GM12878 (cell line): Measurements from ENCODE around the gene TMEM82. TPM values are rescaled to one million over a fixed set of nuclear protein-coding genes. Genes with fewer than 3 reads are reported as not detected.

Experiments
- ATAC-seq: fragments of 200-7000 bp; cut with Tn5 transposase; 3 replicates; pipeline ENCODE4 v1.9.1; 2020; ENCODE audit warnings: mild to moderate bottlenecking, moderate library complexity
- BruUV-seq: library from RNA; stranded (reverse); fragments of 400-500 nt; replicated peaks from 2 replicates; lab custom pipeline; 2021; lab: Mats Ljungman, UMichigan
- CTCF ChIA-PET: fragments of 300-600 bp; sonication (Branson Sonifier 250); formaldehyde crosslinking; extraction: SDS; loops from one replicate; lab custom pipeline; 2021; ENCODE audit warnings: inconsistent platforms; lab: Yijun Ruan, JAX
- POLR2A ChIA-PET: fragments of 350-600 bp; formaldehyde crosslinking; extraction: SDS; loops from one replicate; lab custom pipeline; 2021; ENCODE audit warnings: inconsistent platforms; lab: Charles Lee
- RAD21 ChIA-PET: fragments of 300-600 bp; sonication (Branson Sonifier 250); formaldehyde crosslinking; loops from one replicate; lab custom pipeline; 2023; ENCODE audit warnings: antibody characterized with exemption; ENCODE audit not compliant: unreplicated experiment; lab: Charles Lee
- SMC1A ChIA-PET: fragments of 300-600 bp; sonication (Branson Sonifier 250); formaldehyde crosslinking; loops from one replicate; lab custom pipeline; 2023; ENCODE audit not compliant: unreplicated experiment, uncharacterized antibody; lab: Charles Lee
- DNase-seq: peaks from one replicate; pipeline ENCODE4 v3.0.0-alpha.2; 2011; ENCODE audit warnings: low read depth, low spot score
- FAIRE-seq: peaks from 3 replicates; lab custom pipeline; 2011; peaks lifted over from hg19 to GRCh38; lab: Jason Lieb, UNC
- H2AFZ ChIP-seq: 2 replicates; pipeline ENCODE4 v1.6.0; 2011; ENCODE audit warnings: low read depth, low read length, control low read depth; ENCODE audit not compliant: control insufficient read depth
- H3K27ac ChIP-seq: 2 replicates; pipeline ENCODE4 v1.5.1; 2011; ENCODE audit warnings: control low read depth; ENCODE audit not compliant: control insufficient read depth, insufficient read depth
- H3K27me3 ChIP-seq, 2 experiments: replicated peaks in 1 of 2; 2 replicates each; pipeline versions ENCODE4 v1.6.0 to v1.6.1; 2011; ENCODE audit warnings: low read length in 1 of 2; ENCODE audit not compliant: control insufficient read depth in 2 of 2, insufficient read depth in 2 of 2
- H3K36me3 ChIP-seq, 2 experiments: 2 replicates each; pipeline ENCODE4 v1.5.1; 2011; ENCODE audit warnings: low read length in 1 of 2; ENCODE audit not compliant: control insufficient read depth in 2 of 2, insufficient read depth in 2 of 2
- H3K4me1 ChIP-seq: 2 replicates; pipeline ENCODE4 v1.6.1; 2011; ENCODE audit warnings: mild to moderate bottlenecking, low read length, moderate library complexity, mixed read lengths; ENCODE audit not compliant: control insufficient read depth, insufficient read depth
- H3K4me2 ChIP-seq: 2 replicates; pipeline ENCODE4 v1.6.0; 2011; ENCODE audit warnings: control low read depth; ENCODE audit not compliant: control insufficient read depth, insufficient read depth
- H3K4me3 ChIP-seq: fragments of 200-600 bp; sonication (generic); 2 replicates; pipeline ENCODE4 v1.5.1; 2016
- H3K79me2 ChIP-seq: 2 replicates; pipeline ENCODE4 v1.6.0; 2011; ENCODE audit warnings: low read length; ENCODE audit not compliant: control insufficient read depth, insufficient read depth
- H3K9ac ChIP-seq: 2 replicates; pipeline ENCODE4 v1.8.0; 2011; ENCODE audit warnings: low read length, control low read depth, mixed read lengths; ENCODE audit not compliant: control insufficient read depth, insufficient read depth
- H3K9me3 ChIP-seq: replicated peaks from 3 replicates; pipeline ENCODE4 v1.5.1; 2011; ENCODE audit warnings: mild to moderate bottlenecking, low read length; ENCODE audit not compliant: control insufficient read depth, insufficient read depth
- H4K20me1 ChIP-seq: 2 replicates; pipeline ENCODE4 v1.6.0; 2011; ENCODE audit not compliant: control insufficient read depth, insufficient read depth
- BACH1 ChIP-seq: fragments of 450-650 bp; IDR thresholded peaks from 2 replicates; pipeline ENCODE4 v1.6.1; 2017; ENCODE audit warnings: mild to moderate bottlenecking, borderline replicate concordance
- E2F8 ChIP-seq: fragments of 450-650 bp; IDR thresholded peaks from 2 replicates; pipeline ENCODE4 v1.6.1; 2018; ENCODE audit warnings: mild to moderate bottlenecking, low read depth, moderate library complexity; ENCODE audit not compliant: partially characterized antibody
- KAT2A ChIP-seq: conservative IDR thresholded peaks from 2 replicates; pipeline ENCODE4 v1.6.1; 2011; ENCODE audit warnings: low read depth, low read length; ENCODE audit not compliant: control insufficient read depth
- MAX ChIP-seq: IDR thresholded peaks from 2 replicates; pipeline ENCODE4 v1.6.1; 2012; ENCODE audit warnings: low read depth, low read length, improper control_type of control experiment
- NFIC ChIP-seq: IDR thresholded peaks from 2 replicates; pipeline ENCODE4 v1.6.1; 2012; ENCODE audit warnings: low read depth, mild to moderate bottlenecking, inconsistent platforms, low read length, moderate library complexity
- RAD21 ChIP-seq: IDR thresholded peaks from 2 replicates; pipeline ENCODE4 v1.6.1; 2011; ENCODE audit warnings: mild to moderate bottlenecking, low read depth, low read length, moderate library complexity; ENCODE audit not compliant: insufficient read depth
- SMC3 ChIP-seq: IDR thresholded peaks from 2 replicates; pipeline ENCODE4 v1.6.1; 2011; ENCODE audit warnings: low read length, improper control_type of control experiment, borderline replicate concordance
- SPI1 ChIP-seq: IDR thresholded peaks from 2 replicates; pipeline ENCODE4 v1.6.1; 2011; ENCODE audit warnings: low read depth, mild to moderate bottlenecking, low read length, moderate library complexity, borderline replicate concordance; ENCODE audit not compliant: insufficient read depth
- TARDBP ChIP-seq: IDR thresholded peaks from 2 replicates; pipeline ENCODE4 v1.6.1; 2016; ENCODE audit warnings: borderline replicate concordance
- YBX1 ChIP-seq: fragments of 450-650 bp; IDR thresholded peaks from 2 replicates; pipeline ENCODE4 v1.6.1; 2016; ENCODE audit warnings: antibody characterized with exemption
- ZBTB33 ChIP-seq: fragments of 450-650 bp; IDR thresholded peaks from 2 replicates; pipeline ENCODE4 v1.6.1; 2017; ENCODE audit warnings: mild to moderate bottlenecking
- ZNF207 ChIP-seq: fragments of 450-650 bp; IDR thresholded peaks from 2 replicates; pipeline ENCODE4 v1.6.1; 2014; ENCODE audit warnings: antibody characterized with exemption, mild to moderate bottlenecking, borderline replicate concordance
- WGBS: methylation state at CpG from one replicate; pipeline ENCODE4 v1.1.6; 2016; ENCODE audit warnings: low lambda C conversion rate; ENCODE audit not compliant: insufficient replicate concordance, insufficient coverage; ENCODE audit errors: missing lambda C conversion rate; 5-methylcytosine and 5-hydroxymethylcytosine counted together
- in situ Hi-C: fragments of 300-500 bp; cut with MboI; formaldehyde crosslinking; loops from 9 replicates; pipeline ENCODE4 v1.14.3; 2018; ENCODE audit warnings: mixed read lengths
- intact Hi-C: fragments of 100-400 bp; cut with micrococcal nuclease; formaldehyde crosslinking; loops from one replicate; pipeline ENCODE4 v1.14.2; 2022; ENCODE audit not compliant: unreplicated experiment
- polyA plus RNA-seq, 11 experiments: library from polyadenylated mRNA; depleted of rRNA in 4 of 11; unstranded in 6 of 11; stranded (reverse) in 5 of 11; fragments of >200 nt; fragmentation: Nextera tagmentation in 4 of 11; fragmentation: Illumina TruSeq in 1 of 11; extraction: Ambion mirVana in 4 of 11; extraction: Trizol in 1 of 11; gene quantifications; 1 replicate in 1 of 11; 2 replicates in 10 of 11; pipeline versions ENCODE4 v1.2.1 to v1.2.3, GENCODE V29; 2011 to 2016; ENCODE audit warnings: inconsistent platforms in 2 of 11, missing spikeins in 2 of 11, low read depth in 1 of 11
- total RNA-seq, 4 experiments: library from RNA; depleted of rRNA in 3 of 4; stranded (reverse); fragments of >200 nt in 3 of 4; fragmentation: Illumina TruSeq in 1 of 4; extraction: Trizol in 1 of 4; gene quantifications; 2 replicates each; pipeline versions ENCODE4 v1.2.1 to v1.2.3, GENCODE V29; 2013 to 2021

Gene TMEM82
- total and polyA plus RNA-seq, 10 of the 15 experiments (the other 5 are each of a cell fraction or from before 2014, with no cell fraction given) = not detected

GRCh38 chr1:15747378-15747777 lies 5.1 kb downstream of the TMEM82 start:
- ATAC-seq (no peak), DNase-seq (no peak), FAIRE-seq (no peak)
- Histone ChIP-seq H3K4me1 (0 out of 2 replicates have a peak, but pooled peaks cover 3% of the 10 kb centered on the region), H3K27me3 (no peaks in the 10 kb centered on the region; a peak in 1 of 4 replicates), H3K4me2 (no peak overlapping the region), H3K79me2 (no peaks in the 10 kb centered on the region), H4K20me1 (no peaks in the 10 kb centered on the region), H3K9me3 (no peaks in the 10 kb centered on the region), H3K27ac (no peak overlapping the region), H3K9ac (no peak overlapping the region), H3K36me3 (no peaks in the 10 kb centered on the region), H2AFZ (no peak overlapping the region), H3K4me3 (no peak overlapping the region)
- BruUV-seq = no TSS peak
- intact Hi-C loops (no loop called here), in situ Hi-C loops (loop anchor here (5.0 kb wide), 1 partner anchor 50 kb away; no protein-coding TSS in a partner anchor)
- ChIA-PET POLR2A (no interaction called here), CTCF (no interaction called here), RAD21 (no interaction called here), SMC1A (no interaction called here)
- WGBS = 15% methylated on average over 8 of the region's 8 CpGs
- TF ChIP-seq YBX1 (no peak), KAT2A (no peak), E2F8 (no peak), ZNF207 (no peak), BACH1 (no peak), SPI1 (no peak), NFIC (no peak), MAX (no peak), ZBTB33 (no peak), RAD21 (no peak), TARDBP (no peak), SMC3 (no peak)
